HG03378 (cell line): ENCODE measurements around the gene INHA.

ENCODE experiments used
- ATAC-seq: cut with Tn5 transposase; IDR thresholded peaks from one replicate; pipeline ENCODE4 v1.9.1; 2021; ENCODE audit warnings: mild to moderate bottlenecking, moderate library complexity; ENCODE audit not compliant: unreplicated experiment

Gene INHA

GRCh38 chr2:219571311-219572236 lies 536 bp upstream of the INHA start, which contains the start of gene OBSL1:
Gene OBSL1, minus strand, starts transcription at chr2:219571539. Its CDS starts 307 bp downstream, at chr2:219571232.
- ATAC-seq, result no peak

- ATAC-seq, result no peak
Observed at GRCh38 chr2:219573166-219573565, 1.1 kb downstream of the INHA start.

GRCh38 chr2:219574484-219575311 lies 2.6 kb downstream of the INHA start:
- no peak for ATAC-seq

GRCh38 chr2:219575566-219576504 lies 3.7 kb downstream of the INHA start:
- ATAC-seq, result no peak

GRCh38 chr2:219576505-219577388 lies 4.6 kb downstream of the INHA start:
- ATAC-seq, result no peak

- no peak for ATAC-seq
Observed at GRCh38 chr2:219578811-219579613, 6.9 kb downstream of the INHA start.

GRCh38 chr2:219581346-219581745 lies 9.2 kb downstream of the INHA start:
- no peak for ATAC-seq

- ATAC-seq, result no peak
Observed at GRCh38 chr2:219591091-219591490, 19.0 kb downstream of the INHA start.

- no peak for ATAC-seq
Observed at GRCh38 chr2:219592736-219593135, 20.6 kb downstream of the INHA start.

GRCh38 chr2:219593154-219593553 lies 21.0 kb downstream of the INHA start:
- no peak for ATAC-seq

GRCh38 chr2:219595256-219595655 lies 23.1 kb downstream of the INHA start:
- ATAC-seq, result no peak

- ATAC-seq, result peak; percentile 12
Observed at GRCh38 chr2:219596954-219597551, 24.9 kb downstream of the INHA start.

- ATAC-seq, result peak; percentile 83
Observed at GRCh38 chr2:219597552-219598307, 25.6 kb downstream of the INHA start, which contains the start of gene STK11IP. Gene STK11IP, plus strand, starts transcription at chr2:219597857. Its CDS starts 263 bp downstream, at chr2:219598120.

GRCh38 chr2:219598308-219599078 lies 26.4 kb downstream of the INHA start:
- ATAC-seq, result no peak

- no peak for ATAC-seq
Observed at GRCh38 chr2:219603771-219604170, 31.7 kb downstream of the INHA start.

- ATAC-seq, result no peak
Observed at GRCh38 chr2:219605607-219605954, 33.5 kb downstream of the INHA start.

GRCh38 chr2:219607931-219608330 lies 35.8 kb downstream of the INHA start:
- ATAC-seq, result no peak
